ENCODE measurements around the gene ENGASE. TPM values are rescaled to one million over a fixed set of nuclear protein-coding genes. Genes with fewer than 3 reads are reported as not detected.
A peak's percentile ranks its signal among the peaks of the same experiment; 100 is the strongest.

Gene ENGASE
- total and polyA plus RNA-seq, 7 donors, result 7.5 to 80.8 (median 26.7) TPM

DNA sequence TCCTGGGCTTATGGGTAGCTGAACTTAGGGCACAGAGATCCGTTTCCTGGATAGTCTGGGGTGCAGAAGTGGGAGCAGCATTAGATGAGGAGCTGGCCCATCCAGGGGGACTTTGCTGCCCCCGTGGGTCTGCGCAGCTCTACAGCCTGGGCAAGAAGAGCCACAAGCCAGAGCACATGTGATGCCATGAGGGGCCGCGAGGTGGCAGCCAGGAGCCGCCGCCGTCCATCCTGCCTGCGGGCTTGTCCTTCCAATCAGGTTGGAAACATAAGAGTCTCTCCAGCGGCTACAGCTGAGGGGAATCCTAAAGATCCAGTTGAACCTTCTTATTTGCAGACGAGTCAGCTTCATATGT, 28.8 kb upstream of the ENGASE start:
- Histone ChIP-seq H3K9me3 (no peaks in the 10 kb centered on the region), H3K36me3 (ENCODE audit: insufficient read depth in 1 of 2, low read depth in 1 of 2) (no peaks in the 10 kb centered on the region), H3K4me1 (peaks cover 5% of the 10 kb centered on the region), H3K4me3 (no peak overlapping the region), H3K27ac (no peak overlapping the region), H3K27me3 (ENCODE audit: insufficient read depth in 3 of 3, low read length in 2 of 3) (peaks cover 0 to 22% (median 5%) of the 10 kb centered on the region in 3 donors)
- TF ChIP-seq, protein P1, sequence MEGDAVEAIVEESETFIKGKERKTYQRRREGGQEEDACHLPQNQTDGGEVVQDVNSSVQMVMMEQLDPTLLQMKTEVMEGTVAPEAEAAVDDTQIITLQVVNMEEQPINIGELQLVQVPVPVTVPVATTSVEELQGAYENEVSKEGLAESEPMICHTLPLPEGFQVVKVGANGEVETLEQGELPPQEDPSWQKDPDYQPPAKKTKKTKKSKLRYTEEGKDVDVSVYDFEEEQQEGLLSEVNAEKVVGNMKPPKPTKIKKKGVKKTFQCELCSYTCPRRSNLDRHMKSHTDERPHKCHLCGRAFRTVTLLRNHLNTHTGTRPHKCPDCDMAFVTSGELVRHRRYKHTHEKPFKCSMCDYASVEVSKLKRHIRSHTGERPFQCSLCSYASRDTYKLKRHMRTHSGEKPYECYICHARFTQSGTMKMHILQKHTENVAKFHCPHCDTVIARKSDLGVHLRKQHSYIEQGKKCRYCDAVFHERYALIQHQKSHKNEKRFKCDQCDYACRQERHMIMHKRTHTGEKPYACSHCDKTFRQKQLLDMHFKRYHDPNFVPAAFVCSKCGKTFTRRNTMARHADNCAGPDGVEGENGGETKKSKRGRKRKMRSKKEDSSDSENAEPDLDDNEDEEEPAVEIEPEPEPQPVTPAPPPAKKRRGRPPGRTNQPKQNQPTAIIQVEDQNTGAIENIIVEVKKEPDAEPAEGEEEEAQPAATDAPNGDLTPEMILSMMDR (IDR thresholded peaks at IDR 0.05), result peak; percentile 96
- 1 to 2% (median 1%) methylated on average over 11 of the region's 11 CpGs for WGBS, 3 donors
- DNase-seq, result peak; percentile 76 to 87
- ATAC-seq, result peak; percentile 79 to 91 (median 84)
- intact Hi-C loops (cut with DNase I), result loop anchor here in 1 of 2 donors (5.0 kb wide), 1 partner anchor 36 kb away; no protein-coding TSS in a partner anchor

DNA sequence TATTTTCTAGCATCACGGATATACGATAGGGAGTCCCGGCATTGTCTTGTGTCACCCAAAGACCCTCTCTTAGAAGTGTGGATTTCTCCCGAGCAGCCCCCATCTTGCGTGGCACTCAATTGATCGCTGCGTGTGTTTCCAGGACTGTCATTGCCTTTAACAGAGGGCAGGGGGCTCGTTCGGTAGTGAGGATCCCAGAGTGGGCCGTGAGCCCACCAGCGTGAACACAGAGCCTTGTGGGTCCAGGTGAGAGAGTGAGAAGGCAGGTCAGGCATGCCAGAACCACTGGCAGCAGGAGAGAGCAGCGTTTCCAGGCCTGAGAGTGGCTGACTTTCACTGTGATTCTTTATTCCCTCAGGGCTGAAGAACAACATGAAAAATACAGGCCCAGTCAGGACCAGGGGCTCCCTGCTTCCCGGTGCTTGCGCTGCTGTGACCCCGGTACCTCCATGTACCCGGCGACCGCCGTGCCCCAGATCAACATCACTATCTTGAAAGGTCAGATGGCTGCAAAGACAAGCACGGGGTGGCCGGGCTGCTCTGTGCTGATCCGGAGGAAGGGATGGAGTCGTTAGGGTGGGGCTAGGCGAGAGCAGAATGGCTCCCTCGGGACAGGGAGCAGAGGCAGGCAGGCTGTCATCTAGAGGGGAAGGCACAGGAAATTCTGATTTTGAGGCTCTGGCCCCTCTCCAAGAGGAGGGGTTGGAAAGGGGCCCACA, 28.3 kb upstream of the ENGASE start:
- Histone ChIP-seq H3K27me3 (ENCODE audit: insufficient read depth in 3 of 3, low read length in 2 of 3) (peaks cover 0 to 22% (median 5%) of the 10 kb centered on the region in 3 donors), H3K36me3 (ENCODE audit: insufficient read depth in 1 of 2, low read depth in 1 of 2) (no peaks in the 10 kb centered on the region), H3K27ac (peak overlapping the region; percentile 53), H3K4me1 (peaks cover 5% of the 10 kb centered on the region), H3K4me3 (no peak overlapping the region), H3K9me3 (no peaks in the 10 kb centered on the region)
- ATAC-seq (peak in 3 of 4 donors; percentile 24 to 46 (median 36)), DNase-seq (peak; percentile 51 to 76)
- 18 to 22% (median 21%) methylated on average over 25 of the region's 25 CpGs for WGBS, 3 donors
- TF ChIP-seq, protein P1 (IDR thresholded peaks at IDR 0.05), result no peak
- intact Hi-C loops (cut with DNase I), result loop anchor here in 1 of 2 donors (5.0 kb wide), 1 partner anchor 36 kb away; no protein-coding TSS in a partner anchor

DNA sequence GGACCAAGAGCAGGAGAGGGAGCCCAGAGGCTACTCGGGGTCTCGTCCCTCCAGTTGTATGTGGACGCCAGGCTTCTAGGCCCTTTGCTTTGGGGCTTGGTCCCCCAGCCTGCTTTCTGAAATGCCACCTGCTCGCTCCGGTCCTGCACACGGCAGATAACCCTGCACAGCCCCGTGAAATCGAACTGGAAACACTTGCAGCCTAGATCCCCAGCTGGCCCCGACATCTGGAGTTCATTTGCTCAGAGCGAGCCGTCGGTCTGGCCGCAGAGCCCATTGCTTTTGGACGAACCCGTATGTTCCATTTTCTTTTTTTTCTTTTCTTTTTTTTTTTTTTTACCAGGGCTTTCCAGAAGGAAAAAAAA, 27.7 kb upstream of the ENGASE start:
- TF ChIP-seq, protein P1 (IDR thresholded peaks at IDR 0.05), result no peak
- no peaks in the 10 kb centered on the region for H3K36me3 ChIP-seq (ENCODE audit: insufficient read depth in 1 of 2, low read depth in 1 of 2)
- WGBS, 3 donors, result 22 to 27% (median 23%) methylated on average over 14 to 15 of the region's 15 CpGs
- no peak overlapping the region for H3K4me3 ChIP-seq
- ATAC-seq (peak in 3 of 4 donors; percentile 25 to 48 (median 31)), DNase-seq (peak; percentile 59 to 77)
- H3K27me3 ChIP-seq (ENCODE audit: insufficient read depth in 3 of 3, low read length in 2 of 3), result peaks cover 0 to 22% (median 5%) of the 10 kb centered on the region in 3 donors
- intact Hi-C loops (cut with DNase I), result loop anchor here in 1 of 2 donors (5.0 kb wide), 1 partner anchor 35 kb away; no protein-coding TSS in a partner anchor
- no peaks in the 10 kb centered on the region for H3K9me3 ChIP-seq
- peak overlapping the region; percentile 53 for H3K27ac ChIP-seq
- H3K4me1 ChIP-seq, result peaks cover 5% of the 10 kb centered on the region

DNA sequence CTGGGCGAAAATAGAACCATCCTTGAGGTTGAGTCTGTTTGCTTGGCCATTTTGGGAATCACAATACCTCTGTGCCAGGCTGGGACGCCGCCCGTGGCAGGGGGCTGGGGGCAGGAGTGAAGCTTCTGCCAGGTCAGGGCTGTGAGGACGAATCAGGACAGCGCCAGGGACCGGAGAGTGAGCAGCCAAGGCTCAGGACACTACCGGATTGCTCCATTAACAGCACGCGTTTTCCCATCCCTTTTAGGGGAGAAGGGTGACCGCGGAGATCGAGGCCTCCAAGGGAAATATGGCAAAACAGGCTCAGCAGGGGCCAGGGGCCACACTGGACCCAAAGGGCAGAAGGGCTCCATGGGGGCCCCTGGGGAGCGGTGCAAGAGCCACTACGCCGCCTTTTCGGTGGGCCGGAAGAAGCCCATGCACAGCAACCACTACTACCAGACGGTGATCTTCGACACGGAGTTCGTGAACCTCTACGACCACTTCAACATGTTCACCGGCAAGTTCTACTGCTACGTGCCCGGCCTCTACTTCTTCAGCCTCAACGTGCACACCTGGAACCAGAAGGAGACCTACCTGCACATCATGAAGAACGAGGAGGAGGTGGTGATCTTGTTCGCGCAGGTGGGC, 27.2 kb upstream of the ENGASE start:
- Histone ChIP-seq H3K36me3 (ENCODE audit: insufficient read depth in 1 of 2, low read depth in 1 of 2) (no peaks in the 10 kb centered on the region), H3K4me3 (no peak overlapping the region)

More for the DNA sequence above, 27.2 kb upstream of the ENGASE start:
- Histone ChIP-seq H3K9me3 (no peaks in the 10 kb centered on the region), H3K27me3 (ENCODE audit: insufficient read depth in 3 of 3, low read length in 2 of 3) (peaks cover 0 to 22% (median 5%) of the 10 kb centered on the region in 3 donors), H3K4me1 (peaks cover 5% of the 10 kb centered on the region), H3K27ac (peak overlapping the region; percentile 23)
- WGBS, 3 donors, result 62 to 69% (median 62%) methylated on average over 30 of the region's 30 CpGs
- intact Hi-C loops (cut with DNase I), result loop anchor here in 1 of 2 donors (5.0 kb wide), 1 partner anchor 35 kb away; no protein-coding TSS in a partner anchor
- DNase-seq (peak in 1 of 2 donors; percentile 69), ATAC-seq (peak in 1 of 4 donors; percentile 16)
- TF ChIP-seq, protein P1 (IDR thresholded peaks at IDR 0.05), result no peak

All from psoas muscle (tissue), 8 donors.